SU-DHL-6 (cell line): ENCODE data around the gene ZIC4.

ENCODE experiments used
- H2AFZ ChIP-seq: fragments of 200-600 bp; sonication (generic); 2 replicates; pipeline ENCODE4 v1.6.1; 2014; ENCODE audit warnings: low read depth, mild to moderate bottlenecking, moderate library complexity, mixed read lengths, antibody characterized with exemption, low read length; ENCODE audit not compliant: severe bottlenecking
- H3F3A ChIP-seq: fragments of 200-600 bp; shearing (Covaris generic); 2 replicates; pipeline ENCODE4 v1.6.0; 2016; ENCODE audit warnings: antibody characterized with exemption, mild to moderate bottlenecking; ENCODE audit not compliant: insufficient read depth
- H3K27ac ChIP-seq: fragments of 200-600 bp; sonication (generic); 2 replicates; pipeline ENCODE4 v1.5.1; 2016; ENCODE audit warnings: low read depth, mild to moderate bottlenecking, low read length, moderate library complexity, mixed read lengths
- H3K27me3 ChIP-seq: fragments of 200-600 bp; sonication (generic), shearing (Covaris generic); 2 replicates; pipeline ENCODE4 v1.6.0; 2014; ENCODE audit warnings: mild to moderate bottlenecking, low read length
- H3K36me3 ChIP-seq: fragments of 200-600 bp; sonication (generic); 2 replicates; pipeline ENCODE4 v1.6.1; 2014; ENCODE audit warnings: mild to moderate bottlenecking, low read length, mixed read lengths
- H3K4me2 ChIP-seq: fragments of 300-600, 200-600 bp; shearing (Covaris generic), sonication (generic); 2 replicates; pipeline ENCODE4 v1.6.0; 2014; ENCODE audit warnings: low read length, low read depth, mild to moderate bottlenecking; ENCODE audit not compliant: poor library complexity, severe bottlenecking
- H3K4me3 ChIP-seq: fragments of 200-600 bp; sonication (generic); 2 replicates; pipeline ENCODE4 v1.5.1; 2014; ENCODE audit warnings: antibody characterized with exemption, low read length, mild to moderate bottlenecking, mixed read lengths; ENCODE audit not compliant: insufficient read depth, poor library complexity, severe bottlenecking
- H3K79me2 ChIP-seq: fragments of 200-600 bp; sonication (generic); 2 replicates; pipeline ENCODE4 v1.6.1; 2014; ENCODE audit warnings: mild to moderate bottlenecking, low read length, moderate library complexity; ENCODE audit not compliant: insufficient read depth
- H3K9ac ChIP-seq: fragments of 200-600 bp; sonication (generic); 2 replicates; pipeline ENCODE4 v1.7.0; 2014; ENCODE audit warnings: mild to moderate bottlenecking, low read length
- H3K9me2 ChIP-seq: fragments of 200-600 bp; sonication (generic); replicated peaks from 2 replicates; pipeline ENCODE4 v1.6.1; 2014; ENCODE audit warnings: low read length; ENCODE audit not compliant: insufficient read depth
- H3K9me3 ChIP-seq: fragments of 200-600 bp; sonication (generic); 2 replicates; pipeline ENCODE4 v1.6.1; 2014; ENCODE audit warnings: low read length, mixed read lengths; ENCODE audit not compliant: insufficient read depth
- H4K20me1 ChIP-seq: fragments of 200-600 bp; sonication (generic); 2 replicates; pipeline ENCODE4 v1.6.1; 2014; ENCODE audit warnings: low read depth, mild to moderate bottlenecking, antibody characterized with exemption, low read length, moderate library complexity, mixed read lengths
- EZH2phosphoT487 ChIP-seq: fragments of 200-600 bp; sonication (generic), shearing (Covaris generic); conservative IDR thresholded peaks from 2 replicates; pipeline ENCODE4 v1.6.1; 2018; ENCODE audit warnings: mild to moderate bottlenecking, antibody characterized with exemption, low read length, moderate library complexity, mixed read lengths
- TF ChIP-seq, protein P1 (sequence below): fragments of 200-600 bp; sonication (generic); IDR thresholded peaks from one replicate; pipeline ENCODE4 v1.5.1; 2017; ENCODE audit warnings: antibody characterized with exemption, mild to moderate bottlenecking, low read length, moderate library complexity; ENCODE audit not compliant: insufficient read depth, poor library complexity, severe bottlenecking

Gene ZIC4

DNA sequence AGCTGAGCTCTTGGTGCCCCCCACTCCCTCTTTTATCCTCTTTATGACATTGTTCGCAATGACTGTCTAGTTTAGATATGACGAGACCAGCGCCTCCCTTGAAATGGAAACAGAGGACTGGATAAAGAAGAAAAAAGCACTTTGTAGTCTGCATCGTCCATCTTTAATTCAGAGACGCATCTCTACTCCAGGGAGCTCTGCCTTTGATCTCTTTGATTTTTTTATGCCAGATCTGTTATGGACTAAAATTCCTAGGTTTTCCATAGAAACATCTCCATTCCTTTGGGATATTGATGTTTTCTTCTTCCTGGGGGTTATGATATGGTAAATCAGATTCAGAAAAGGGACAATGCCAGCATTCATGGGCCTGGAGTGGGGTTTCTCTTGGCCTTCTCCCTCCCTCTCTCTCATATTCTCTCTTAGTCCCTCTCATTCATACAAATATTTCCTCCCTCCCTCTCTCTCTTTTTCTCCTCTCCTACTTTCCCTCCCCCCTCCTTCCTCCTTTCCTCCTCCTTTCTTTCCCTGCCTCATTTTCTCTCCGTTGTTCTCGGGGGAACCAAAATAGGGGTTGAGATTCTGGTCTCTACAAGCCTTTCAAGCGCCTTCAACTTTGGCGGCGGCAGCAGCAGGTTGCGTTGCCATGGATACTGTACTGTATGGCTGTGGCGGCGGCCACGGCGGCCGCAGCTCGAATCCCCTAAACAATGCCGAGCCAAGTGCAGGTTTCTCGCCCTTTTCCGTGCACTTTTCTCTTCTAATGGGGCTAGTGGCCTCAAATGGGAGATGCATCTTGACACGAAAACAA is 45.5 kb downstream of the ZIC4 start:
- Histone ChIP-seq H3K27me3 (no peaks in the 10 kb centered on the region), H3K27ac (no peak overlapping the region), H3K79me2 (no peaks in the 10 kb centered on the region), H2AFZ (no peak overlapping the region), H3K9me3 (no peaks in the 10 kb centered on the region), H4K20me1 (no peaks in the 10 kb centered on the region), H3K9ac (no peak overlapping the region), H3K9me2 (no peaks in the 10 kb centered on the region), H3F3A (no peaks in the 10 kb centered on the region), H3K4me3 (no peak overlapping the region), H3K36me3 (no peaks in the 10 kb centered on the region), H3K4me2 (no peak overlapping the region)
- TF ChIP-seq, protein P1, sequence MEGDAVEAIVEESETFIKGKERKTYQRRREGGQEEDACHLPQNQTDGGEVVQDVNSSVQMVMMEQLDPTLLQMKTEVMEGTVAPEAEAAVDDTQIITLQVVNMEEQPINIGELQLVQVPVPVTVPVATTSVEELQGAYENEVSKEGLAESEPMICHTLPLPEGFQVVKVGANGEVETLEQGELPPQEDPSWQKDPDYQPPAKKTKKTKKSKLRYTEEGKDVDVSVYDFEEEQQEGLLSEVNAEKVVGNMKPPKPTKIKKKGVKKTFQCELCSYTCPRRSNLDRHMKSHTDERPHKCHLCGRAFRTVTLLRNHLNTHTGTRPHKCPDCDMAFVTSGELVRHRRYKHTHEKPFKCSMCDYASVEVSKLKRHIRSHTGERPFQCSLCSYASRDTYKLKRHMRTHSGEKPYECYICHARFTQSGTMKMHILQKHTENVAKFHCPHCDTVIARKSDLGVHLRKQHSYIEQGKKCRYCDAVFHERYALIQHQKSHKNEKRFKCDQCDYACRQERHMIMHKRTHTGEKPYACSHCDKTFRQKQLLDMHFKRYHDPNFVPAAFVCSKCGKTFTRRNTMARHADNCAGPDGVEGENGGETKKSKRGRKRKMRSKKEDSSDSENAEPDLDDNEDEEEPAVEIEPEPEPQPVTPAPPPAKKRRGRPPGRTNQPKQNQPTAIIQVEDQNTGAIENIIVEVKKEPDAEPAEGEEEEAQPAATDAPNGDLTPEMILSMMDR: no peak
- TF ChIP-seq EZH2phosphoT487: no peak

DNA sequence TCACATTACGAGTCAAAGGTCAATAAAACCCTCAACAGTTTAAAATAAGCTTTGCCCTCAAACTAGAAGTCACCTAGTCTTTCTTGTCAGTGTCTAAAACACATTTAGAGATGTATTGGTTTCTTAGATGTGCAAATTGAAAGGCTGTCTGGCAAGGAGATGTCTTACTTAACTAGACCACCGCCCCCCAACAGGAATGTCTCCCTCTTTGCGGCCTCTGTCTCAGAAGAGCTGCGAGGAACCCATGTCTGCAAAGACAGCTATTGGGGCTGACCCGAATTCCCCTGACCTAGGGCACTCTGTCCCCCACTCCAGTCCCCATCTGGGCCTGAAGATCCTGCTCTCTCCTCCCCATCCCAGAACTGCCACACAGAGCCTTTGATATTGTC is 46.3 kb downstream of the ZIC4 start:
- Histone ChIP-seq H3F3A (no peaks in the 10 kb centered on the region), H2AFZ (no peak overlapping the region), H3K4me2 (no peak overlapping the region), H3K9me2 (no peaks in the 10 kb centered on the region), H4K20me1 (no peaks in the 10 kb centered on the region), H3K79me2 (no peaks in the 10 kb centered on the region), H3K9me3 (no peaks in the 10 kb centered on the region), H3K27ac (no peak overlapping the region), H3K27me3 (no peaks in the 10 kb centered on the region), H3K9ac (no peak overlapping the region), H3K4me3 (no peak overlapping the region), H3K36me3 (no peaks in the 10 kb centered on the region)
- TF ChIP-seq, protein P1: no peak
- TF ChIP-seq EZH2phosphoT487: no peak

DNA sequence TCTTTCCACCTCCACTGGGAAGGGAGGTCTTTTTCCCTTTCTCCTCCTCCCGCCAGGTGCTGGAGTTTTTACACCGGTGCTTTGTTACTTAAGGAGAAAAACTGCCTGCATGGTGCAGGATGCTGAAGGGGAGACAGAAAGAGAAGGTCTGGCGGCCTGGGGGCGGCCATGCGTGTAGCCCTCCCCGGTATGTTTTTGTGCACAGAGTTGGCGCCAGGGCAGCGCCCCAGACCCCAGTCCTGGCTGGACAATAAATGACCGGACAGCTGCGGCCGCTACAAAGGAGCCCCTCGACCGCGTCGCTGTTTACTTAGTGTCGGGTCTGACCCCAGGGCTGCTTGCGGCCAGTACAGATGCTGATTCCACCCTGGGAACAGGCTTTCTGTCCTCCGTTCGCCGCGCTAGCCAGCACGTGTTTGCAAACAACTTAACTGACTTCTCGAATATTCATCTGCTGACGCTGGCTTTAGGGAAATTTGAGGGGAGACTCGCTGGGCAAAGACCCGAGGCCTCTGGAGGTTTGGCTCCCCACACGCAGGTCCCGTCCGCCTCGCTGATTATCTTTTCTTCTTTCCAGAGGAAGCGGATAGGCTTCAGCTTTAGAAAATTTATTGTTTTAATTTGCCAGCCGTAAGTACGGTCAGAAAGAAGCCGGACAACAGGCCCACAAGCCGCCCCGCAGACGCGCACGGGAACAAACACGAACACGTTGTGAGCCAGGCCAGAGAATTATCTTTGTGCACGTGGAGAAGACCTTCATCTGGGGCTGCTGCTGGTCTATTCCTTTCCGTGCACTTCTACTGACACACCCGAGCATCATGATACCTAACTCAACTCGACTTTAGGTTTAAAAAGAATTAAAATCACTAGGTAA is 46.9 kb downstream of the ZIC4 start:
- Histone ChIP-seq H3K79me2 (no peaks in the 10 kb centered on the region), H3K4me2 (no peak overlapping the region), H3F3A (no peaks in the 10 kb centered on the region), H3K27ac (no peak overlapping the region), H3K27me3 (no peaks in the 10 kb centered on the region), H3K9me2 (no peaks in the 10 kb centered on the region), H2AFZ (no peak overlapping the region), H3K9me3 (no peaks in the 10 kb centered on the region), H3K4me3 (no peak overlapping the region), H4K20me1 (no peaks in the 10 kb centered on the region), H3K9ac (no peak overlapping the region), H3K36me3 (no peaks in the 10 kb centered on the region)
- TF ChIP-seq, protein P1: no peak
- TF ChIP-seq EZH2phosphoT487: no peak
